Glutamatergic neuron (in vitro differentiated cells): ENCODE results near the gene HSP90AB1. TPM values are rescaled to one million over a fixed set of nuclear protein-coding genes. Genes with fewer than 3 reads are reported as not detected.

ENCODE experiments used
- DNase-seq: peaks from one replicate; pipeline ENCODE4 v3.0.0; 2022
- H3K27ac Mint-ChIP-seq: one replicate; pipeline ENCODE4 v1.8.0; 2020; ENCODE audit warnings: mild to moderate bottlenecking, mixed read lengths, inconsistent platforms; ENCODE audit not compliant: unreplicated experiment
- H3K27me3 Mint-ChIP-seq: one replicate; pipeline ENCODE4 v1.8.0; 2020; ENCODE audit warnings: mild to moderate bottlenecking, moderate library complexity, mixed read lengths, inconsistent platforms; ENCODE audit not compliant: unreplicated experiment
- H3K36me3 Mint-ChIP-seq: one replicate; pipeline ENCODE4 v1.8.0; 2020; ENCODE audit warnings: mild to moderate bottlenecking, mixed read lengths, inconsistent platforms; ENCODE audit not compliant: unreplicated experiment
- H3K4me1 Mint-ChIP-seq: one replicate; pipeline ENCODE4 v1.8.0; 2020; ENCODE audit warnings: mild to moderate bottlenecking, low read depth, mixed read lengths, inconsistent platforms; ENCODE audit not compliant: unreplicated experiment
- H3K4me3 Mint-ChIP-seq: one replicate; pipeline ENCODE4 v1.8.0; 2020; ENCODE audit warnings: mild to moderate bottlenecking, mixed read lengths, inconsistent platforms; ENCODE audit not compliant: unreplicated experiment
- H3K9me3 Mint-ChIP-seq: one replicate; pipeline ENCODE4 v1.8.0; 2020; ENCODE audit warnings: mild to moderate bottlenecking, moderate library complexity, mixed read lengths, inconsistent platforms; ENCODE audit not compliant: unreplicated experiment
- total RNA-seq: library from RNA; stranded (reverse); fragmentation: NEBNext Ultra II Directional; extraction: Animal tissue kit (Norgen Biotek cat#: 25700); gene quantifications from one replicate; pipeline ENCODE4 v1.2.1, GENCODE V29; 2021; ENCODE audit not compliant: unreplicated experiment
- TF ChIP-seq, protein P1 (sequence below): fragments of 200-600 bp; sonication (generic); IDR thresholded peaks from one replicate; pipeline ENCODE4 v1.5.0; 2021; ENCODE audit not compliant: partially characterized antibody, unreplicated experiment

HSP90AB1 gene
- total RNA-seq, 1 donor from 2014 or later, result 771 TPM

DNA sequence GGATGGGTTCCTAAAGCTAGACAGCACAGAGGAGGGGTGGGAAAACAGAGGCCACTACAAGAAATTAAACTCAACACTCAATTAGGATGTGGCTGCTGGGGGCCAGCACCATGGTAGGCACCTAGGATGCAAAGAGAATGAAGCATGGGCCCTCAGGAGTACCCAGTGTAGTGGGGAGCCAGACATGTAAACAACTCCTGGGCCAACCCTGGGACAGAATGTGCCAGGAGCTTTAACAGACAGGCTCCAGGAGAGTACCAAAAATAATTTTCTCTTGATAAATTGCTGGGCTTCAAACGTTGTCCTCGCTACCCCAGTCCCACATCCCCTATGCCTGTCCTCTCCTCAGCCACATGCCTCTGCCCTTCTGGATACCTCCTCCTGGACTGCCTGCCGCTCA, 25.0 kb downstream of the HSP90AB1 start:
- Mint-ChIP-seq H3K9me3 (peaks cover 24% of the 10 kb centered on the region), H3K27ac (peak overlapping the region; percentile 96), H3K4me1 (peaks cover 42% of the 10 kb centered on the region), H3K27me3 (peaks cover 23% of the 10 kb centered on the region), H3K4me3 (peak overlapping the region; percentile 92), H3K36me3 (no peaks in the 10 kb centered on the region)
- no peak for DNase-seq
- TF ChIP-seq, protein P1, sequence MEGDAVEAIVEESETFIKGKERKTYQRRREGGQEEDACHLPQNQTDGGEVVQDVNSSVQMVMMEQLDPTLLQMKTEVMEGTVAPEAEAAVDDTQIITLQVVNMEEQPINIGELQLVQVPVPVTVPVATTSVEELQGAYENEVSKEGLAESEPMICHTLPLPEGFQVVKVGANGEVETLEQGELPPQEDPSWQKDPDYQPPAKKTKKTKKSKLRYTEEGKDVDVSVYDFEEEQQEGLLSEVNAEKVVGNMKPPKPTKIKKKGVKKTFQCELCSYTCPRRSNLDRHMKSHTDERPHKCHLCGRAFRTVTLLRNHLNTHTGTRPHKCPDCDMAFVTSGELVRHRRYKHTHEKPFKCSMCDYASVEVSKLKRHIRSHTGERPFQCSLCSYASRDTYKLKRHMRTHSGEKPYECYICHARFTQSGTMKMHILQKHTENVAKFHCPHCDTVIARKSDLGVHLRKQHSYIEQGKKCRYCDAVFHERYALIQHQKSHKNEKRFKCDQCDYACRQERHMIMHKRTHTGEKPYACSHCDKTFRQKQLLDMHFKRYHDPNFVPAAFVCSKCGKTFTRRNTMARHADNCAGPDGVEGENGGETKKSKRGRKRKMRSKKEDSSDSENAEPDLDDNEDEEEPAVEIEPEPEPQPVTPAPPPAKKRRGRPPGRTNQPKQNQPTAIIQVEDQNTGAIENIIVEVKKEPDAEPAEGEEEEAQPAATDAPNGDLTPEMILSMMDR, result no peak

DNA sequence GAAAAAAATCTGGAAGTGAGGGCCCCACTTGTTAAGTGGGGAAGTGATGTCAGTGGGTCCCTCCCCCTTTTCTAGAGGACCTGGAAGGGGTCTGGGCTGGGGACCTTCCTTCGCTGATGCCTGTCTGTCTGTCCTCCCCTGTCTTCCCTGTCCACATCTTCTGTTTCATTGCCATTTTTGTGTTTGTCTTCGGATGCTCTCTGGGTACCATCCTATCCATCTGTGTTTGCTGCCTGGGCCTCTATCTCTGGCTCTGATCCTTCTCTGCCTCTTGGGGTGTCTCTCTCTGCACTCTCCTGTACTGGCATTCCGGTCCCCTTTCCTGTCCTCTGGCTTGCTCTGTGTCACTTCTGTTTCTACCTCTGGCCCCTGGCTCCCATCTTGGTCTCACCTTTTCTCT, 25.6 kb downstream of the HSP90AB1 start:
- Mint-ChIP-seq H3K4me3 (peak overlapping the region; percentile 80), H3K27ac (peak overlapping the region; percentile 57), H3K36me3 (no peaks in the 10 kb centered on the region), H3K27me3 (peaks cover 24% of the 10 kb centered on the region), H3K9me3 (peaks cover 26% of the 10 kb centered on the region), H3K4me1 (peaks cover 46% of the 10 kb centered on the region)
- DNase-seq, result no peak
- TF ChIP-seq, protein P1, result no peak

DNA sequence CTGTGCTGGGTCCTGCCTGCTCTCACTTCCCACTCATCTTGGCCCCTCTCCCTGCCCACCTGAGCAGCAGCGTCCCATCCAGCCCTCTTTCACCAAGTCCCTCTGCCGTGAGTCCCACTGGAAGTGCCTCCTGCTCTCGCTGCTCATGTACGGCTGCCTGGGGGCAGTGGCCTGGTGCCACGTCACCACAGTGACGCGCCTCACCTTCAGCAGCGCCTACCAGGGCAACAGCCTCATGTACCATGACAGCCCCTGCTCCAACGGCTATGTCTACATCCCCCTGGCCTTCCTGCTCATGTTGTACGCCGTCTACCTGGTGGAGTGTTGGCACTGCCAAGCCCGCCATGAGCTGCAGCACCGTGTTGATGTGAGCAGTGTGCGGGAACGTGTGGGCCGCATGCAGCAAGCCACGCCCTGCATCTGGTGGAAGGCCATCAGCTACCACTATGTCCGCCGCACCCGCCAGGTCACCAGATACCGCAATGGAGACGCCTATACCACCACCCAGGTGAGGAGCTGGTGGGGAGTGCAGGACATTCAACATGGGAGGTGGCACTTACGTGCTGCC, 26.2 kb downstream of the HSP90AB1 start:
- Mint-ChIP-seq H3K9me3 (peaks cover 27% of the 10 kb centered on the region), H3K27me3 (peaks cover 28% of the 10 kb centered on the region), H3K36me3 (no peaks in the 10 kb centered on the region), H3K4me3 (peak overlapping the region; percentile 80), H3K27ac (peak overlapping the region; percentile 84), H3K4me1 (peaks cover 50% of the 10 kb centered on the region)
- TF ChIP-seq, protein P1, result no peak
- no peak for DNase-seq

DNA sequence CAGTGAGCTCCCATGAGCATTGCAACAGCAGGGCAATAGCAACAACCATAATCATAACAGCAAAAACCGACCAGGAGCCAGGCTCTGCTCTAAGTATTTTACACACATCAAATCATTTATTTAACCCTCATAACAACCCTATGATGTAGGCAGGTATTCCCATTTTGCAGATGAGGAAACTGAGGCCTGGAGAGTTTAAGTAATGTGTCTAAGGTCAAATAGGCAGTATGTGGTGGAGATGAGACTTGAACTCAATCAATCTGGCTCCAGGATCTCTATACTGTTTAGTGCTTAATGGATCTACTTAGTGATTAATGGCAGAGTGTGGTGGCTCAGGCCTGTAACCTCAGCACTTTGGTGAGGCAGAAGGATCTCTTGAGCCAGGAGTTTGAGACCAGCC, 26.7 kb downstream of the HSP90AB1 start:
- no peaks in the 10 kb centered on the region for H3K36me3 Mint-ChIP-seq
- peaks cover 27% of the 10 kb centered on the region for H3K9me3 Mint-ChIP-seq
- peak overlapping the region; percentile 30 for H3K4me3 Mint-ChIP-seq
- H3K27ac Mint-ChIP-seq, result peak overlapping the region; percentile 84
- TF ChIP-seq, protein P1, result no peak
- DNase-seq, result no peak
- peaks cover 28% of the 10 kb centered on the region for H3K27me3 Mint-ChIP-seq
- peaks cover 49% of the 10 kb centered on the region for H3K4me1 Mint-ChIP-seq

DNA sequence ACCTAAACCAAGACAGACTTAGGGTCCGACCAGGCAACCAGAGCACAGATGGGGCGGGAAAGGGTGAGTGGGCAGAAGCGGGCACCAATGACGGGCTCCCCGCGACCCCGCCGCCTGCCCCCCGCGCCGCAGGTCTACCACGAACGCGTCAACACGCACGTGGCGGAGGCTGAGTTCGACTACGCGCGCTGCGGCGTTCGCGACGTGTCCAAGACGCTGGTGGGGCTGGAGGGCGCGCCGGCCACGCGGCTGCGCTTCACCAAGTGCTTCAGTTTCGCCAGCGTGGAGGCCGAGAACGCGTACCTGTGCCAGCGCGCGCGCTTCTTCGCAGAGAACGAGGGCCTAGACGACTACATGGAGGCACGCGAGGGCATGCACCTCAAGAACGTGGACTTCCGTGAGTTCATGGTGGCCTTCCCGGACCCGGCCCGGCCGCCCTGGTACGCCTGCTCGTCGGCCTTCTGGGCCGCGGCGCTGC, 28.4 kb downstream of the HSP90AB1 start:
- Mint-ChIP-seq H3K4me1 (peaks cover 41% of the 10 kb centered on the region), H3K4me3 (no peak overlapping the region), H3K27me3 (peaks cover 36% of the 10 kb centered on the region), H3K9me3 (peaks cover 23% of the 10 kb centered on the region), H3K27ac (peak overlapping the region; percentile 94), H3K36me3 (no peaks in the 10 kb centered on the region)
- TF ChIP-seq, protein P1, result no peak
- DNase-seq, result no peak
